Tibial nerve (tissue), 3 donors: ENCODE measurements around the gene PTPRM.

Source experiments
- POLR2A ChIP-seq, 2 donors: fragments of 450-650 bp; IDR thresholded peaks; one replicate each; pipeline ENCODE4 v1.6.1; 2017; ENCODE audit warnings: antibody characterized with exemption in 2 of 2, mild to moderate bottlenecking in 2 of 2, moderate library complexity in 2 of 2
- TF ChIP-seq, protein P1 (sequence below), 5 experiments: fragments of 200-600 bp in 3 of 5; fragments of 450-650 bp in 2 of 5; sonication (generic) in 3 of 5; IDR thresholded peaks; one replicate each; pipeline ENCODE4 v1.5.1; 2016 to 2019; ENCODE audit warnings: antibody characterized with exemption in 5 of 5, mild to moderate bottlenecking in 3 of 5, moderate library complexity in 2 of 5

DNA sequence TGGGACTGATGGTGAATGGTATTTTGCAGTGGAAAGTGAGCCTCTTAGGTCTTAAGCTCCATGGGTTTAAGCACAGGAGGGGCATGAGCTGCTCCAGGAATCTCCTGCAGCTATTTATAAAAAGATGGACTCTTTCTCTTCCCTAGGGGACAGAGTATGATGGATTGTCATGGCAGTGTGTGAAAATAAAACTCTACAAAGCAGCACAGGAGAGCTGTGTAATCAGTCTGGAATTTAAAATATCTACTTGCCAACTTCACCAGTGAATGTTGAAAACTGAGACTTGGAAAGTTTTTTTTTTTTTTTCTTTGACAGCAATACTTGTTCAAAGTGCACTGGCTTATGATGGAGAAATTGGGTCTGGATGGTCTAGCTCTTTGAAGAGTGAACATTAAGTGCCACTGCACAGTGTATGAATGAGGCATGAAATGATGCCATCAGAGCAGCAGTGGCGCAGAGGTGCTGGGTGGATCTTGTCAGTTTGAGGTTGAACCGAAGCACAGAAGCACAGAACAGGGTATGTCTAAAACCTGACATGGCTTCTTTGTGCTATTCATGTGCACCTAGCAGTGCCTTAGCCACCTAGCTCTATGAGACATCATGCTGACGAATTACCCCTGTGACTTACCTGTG lies 245.4 kb downstream of the PTPRM start:
- TF ChIP-seq, protein P1, sequence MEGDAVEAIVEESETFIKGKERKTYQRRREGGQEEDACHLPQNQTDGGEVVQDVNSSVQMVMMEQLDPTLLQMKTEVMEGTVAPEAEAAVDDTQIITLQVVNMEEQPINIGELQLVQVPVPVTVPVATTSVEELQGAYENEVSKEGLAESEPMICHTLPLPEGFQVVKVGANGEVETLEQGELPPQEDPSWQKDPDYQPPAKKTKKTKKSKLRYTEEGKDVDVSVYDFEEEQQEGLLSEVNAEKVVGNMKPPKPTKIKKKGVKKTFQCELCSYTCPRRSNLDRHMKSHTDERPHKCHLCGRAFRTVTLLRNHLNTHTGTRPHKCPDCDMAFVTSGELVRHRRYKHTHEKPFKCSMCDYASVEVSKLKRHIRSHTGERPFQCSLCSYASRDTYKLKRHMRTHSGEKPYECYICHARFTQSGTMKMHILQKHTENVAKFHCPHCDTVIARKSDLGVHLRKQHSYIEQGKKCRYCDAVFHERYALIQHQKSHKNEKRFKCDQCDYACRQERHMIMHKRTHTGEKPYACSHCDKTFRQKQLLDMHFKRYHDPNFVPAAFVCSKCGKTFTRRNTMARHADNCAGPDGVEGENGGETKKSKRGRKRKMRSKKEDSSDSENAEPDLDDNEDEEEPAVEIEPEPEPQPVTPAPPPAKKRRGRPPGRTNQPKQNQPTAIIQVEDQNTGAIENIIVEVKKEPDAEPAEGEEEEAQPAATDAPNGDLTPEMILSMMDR (IDR thresholded peaks at IDR 0.05): no peak
- no peak for TF ChIP-seq POLR2A (IDR thresholded peaks at IDR 0.05)
